ENCODE data around the gene GRID1.
"Not testable (repeated sequence)": the region's sequence is repeated elsewhere in the genome, so short reads cannot be mapped to it uniquely, and the experiment has no call there.

The GRID1 gene

GRCh38 chr10:86246279-86246940 lies 120.2 kb downstream of the GRID1 start:
- DNase-seq = no peak

GRCh38 chr10:86245015-86245394 lies 121.6 kb downstream of the GRID1 start:
- DNase-seq = no peak

- no peak for DNase-seq
These were observed 122.1 kb downstream of the GRID1 start for GRCh38 chr10:86244297-86245014.

GRCh38 chr10:86243651-86244155 lies 122.9 kb downstream of the GRID1 start:
- no peak for DNase-seq

- no peak for DNase-seq
These were observed 123.8 kb downstream of the GRID1 start for GRCh38 chr10:86242761-86243160.

GRCh38 chr10:86238089-86238488 lies 128.5 kb downstream of the GRID1 start:
- not testable (repeated sequence) for DNase-seq

GRCh38 chr10:86234541-86235270 lies 131.9 kb downstream of the GRID1 start:
- no peak for DNase-seq

- DNase-seq = no peak
These were observed 132.5 kb downstream of the GRID1 start for GRCh38 chr10:86234107-86234506.

GRCh38 chr10:86233131-86233530 lies 133.5 kb downstream of the GRID1 start:
- no peak for DNase-seq

- no peak for DNase-seq
These were observed 134.0 kb downstream of the GRID1 start for GRCh38 chr10:86232644-86233043.

GRCh38 chr10:86231796-86232560 lies 134.6 kb downstream of the GRID1 start:
- no peak for DNase-seq

- no peak for DNase-seq
These were observed 135.9 kb downstream of the GRID1 start for GRCh38 chr10:86230557-86231180.

GRCh38 chr10:86229811-86230556 lies 136.6 kb downstream of the GRID1 start:
- DNase-seq = no peak

- no peak for DNase-seq
These were observed 137.2 kb downstream of the GRID1 start for GRCh38 chr10:86229376-86229775.

GRCh38 chr10:86227501-86228258 lies 138.9 kb downstream of the GRID1 start:
- DNase-seq = no peak

GRCh38 chr10:86226781-86227201 lies 139.8 kb downstream of the GRID1 start:
- DNase-seq = no peak

- no peak for DNase-seq
These were observed 140.6 kb downstream of the GRID1 start for GRCh38 chr10:86226016-86226415.

- DNase-seq = no peak
These were observed 141.4 kb downstream of the GRID1 start for GRCh38 chr10:86225103-86225782.

GRCh38 chr10:86224354-86225102 lies 142.1 kb downstream of the GRID1 start:
- DNase-seq = no peak

GRCh38 chr10:86223256-86223655 lies 143.3 kb downstream of the GRID1 start:
- no peak for DNase-seq

All from NCI-H524 treated with DMSO at 0.1 percent for 48 hours (cell line).